TTC549 (cell line): ENCODE results near the gene OR7A10.
"Not testable (repeated sequence)": the region's sequence is repeated elsewhere in the genome, so short reads cannot be mapped to it uniquely, and the experiment has no call there.

Experiments used
- FAIRE-seq: peaks from 2 replicates; lab custom pipeline; 2012; peaks lifted over from hg19 to GRCh38; lab: Jason Lieb, UNC

Gene OR7A10

DNA sequence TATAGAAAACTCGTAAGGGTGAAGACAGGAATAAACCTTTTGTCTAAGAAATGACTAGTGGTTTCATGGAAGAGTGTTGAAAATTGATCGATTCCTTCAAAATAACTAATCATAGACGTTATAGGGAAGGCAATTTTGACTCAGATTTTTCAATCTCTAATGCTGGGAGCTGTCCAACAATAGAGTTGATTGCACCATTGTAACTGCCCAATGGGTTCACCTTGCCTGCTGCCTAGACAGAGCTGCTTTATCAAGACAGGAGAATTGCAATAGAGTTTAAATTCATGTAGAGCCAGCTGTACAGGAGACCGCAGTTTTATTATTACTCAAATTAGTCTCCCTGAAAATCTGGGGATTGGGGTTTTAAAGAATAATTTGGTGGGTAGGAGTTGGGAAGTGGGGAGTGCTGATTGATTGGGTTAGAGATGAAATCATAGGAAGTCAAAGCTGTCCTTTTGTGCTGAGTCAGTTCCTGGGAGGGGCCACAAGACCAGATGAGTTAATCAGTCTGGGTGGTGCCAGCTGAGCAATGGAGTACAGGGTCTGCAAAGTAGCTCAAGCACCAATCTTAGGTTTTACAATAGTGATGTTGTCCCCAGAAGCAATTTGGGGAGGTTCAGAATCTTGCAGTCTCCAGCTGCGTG is 53.5 kb downstream of the OR7A10 start:
- no peak for FAIRE-seq

- FAIRE-seq = not testable (repeated sequence)
Measured at GRCh38 chr19:14792250-14792649, 56.5 kb downstream of the OR7A10 start.
